Smooth muscle cell (in vitro differentiated cells): Measurements from ENCODE around the gene IL1RAPL2. TPM values are rescaled to one million over a fixed set of nuclear protein-coding genes. Genes with fewer than 3 reads are reported as not detected.

Experiments used
- DNase-seq: peaks from one replicate; lab custom pipeline; 2025; ENCODE audit not compliant: unreplicated experiment; lab: John Stamatoyannopoulos, UW
- H2AFZ ChIP-seq: fragments of 200-600 bp; sonication (generic); 2 replicates; pipeline ENCODE4 v1.6.0; 2016; ENCODE audit warnings: antibody characterized with exemption, low read depth, mild to moderate bottlenecking
- H3F3A ChIP-seq: fragments of 200-600 bp; sonication (generic); 2 replicates; pipeline ENCODE4 v1.6.0; 2017; ENCODE audit warnings: antibody characterized with exemption, low read depth
- H3K27ac ChIP-seq: fragments of 200-600 bp; sonication (generic); 2 replicates; pipeline ENCODE4 v1.5.1; 2016; ENCODE audit warnings: low read depth, mild to moderate bottlenecking
- H3K27me3 ChIP-seq: fragments of 200-600 bp; sonication (generic); 2 replicates; pipeline ENCODE4 v1.6.1; 2016; ENCODE audit warnings: low read depth, mild to moderate bottlenecking
- H3K36me3 ChIP-seq: fragments of 200-600 bp; sonication (generic); 2 replicates; pipeline ENCODE4 v1.5.1; 2016; ENCODE audit warnings: low read depth
- H3K4me1 ChIP-seq: fragments of 200-600 bp; sonication (generic); 2 replicates; pipeline ENCODE4 v1.5.1; 2016; ENCODE audit warnings: low read depth
- H3K4me2 ChIP-seq: fragments of 200-600 bp; sonication (generic); 2 replicates; pipeline ENCODE4 v1.6.0; 2016; ENCODE audit warnings: mild to moderate bottlenecking
- H3K4me3 ChIP-seq: fragments of 200-600 bp; sonication (generic); 2 replicates; pipeline ENCODE4 v1.5.1; 2016; ENCODE audit warnings: mild to moderate bottlenecking
- H3K79me2 ChIP-seq: fragments of 200-600 bp; sonication (generic); 2 replicates; pipeline ENCODE4 v1.6.0; 2016; ENCODE audit warnings: low read depth, mild to moderate bottlenecking
- H3K9ac ChIP-seq: fragments of 200-600 bp; sonication (generic); 2 replicates; pipeline ENCODE4 v1.6.0; 2016; ENCODE audit warnings: low read depth
- H3K9me3 ChIP-seq: fragments of 200-600 bp; sonication (generic); replicated peaks from 2 replicates; pipeline ENCODE4 v1.5.1; 2016; ENCODE audit warnings: low read depth
- H4K20me1 ChIP-seq: fragments of 200-600 bp; sonication (generic); 2 replicates; pipeline ENCODE4 v1.6.0; 2016; ENCODE audit warnings: low read depth
- CTCF ChIP-seq: fragments of 200-600 bp; sonication (generic); IDR thresholded peaks from 2 replicates; pipeline ENCODE4 v1.5.1; 2017; ENCODE audit warnings: borderline replicate concordance, mild to moderate bottlenecking, antibody characterized with exemption; ENCODE audit not compliant: insufficient read depth, poor library complexity, severe bottlenecking
- WGBS: methylation state at CpG from one replicate; pipeline ENCODE4 v1.1.7; 2016; ENCODE audit warnings: low lambda C conversion rate; 5-methylcytosine and 5-hydroxymethylcytosine counted together
- polyA plus RNA-seq: library from polyadenylated mRNA; unstranded; fragments of >200 nt; fragmentation: Nextera tagmentation; extraction: Ambion mirVana; gene quantifications from 2 replicates; pipeline ENCODE4 v1.2.1, GENCODE V29; 2016
- total RNA-seq: library from RNA; depleted of rRNA; stranded (reverse); fragments of >200 nt; gene quantifications from 2 replicates; pipeline ENCODE4 v1.2.3, GENCODE V29; 2014

Gene IL1RAPL2
- total and polyA plus RNA-seq, 2 experiments from 2014 or later = not detected

DNA sequence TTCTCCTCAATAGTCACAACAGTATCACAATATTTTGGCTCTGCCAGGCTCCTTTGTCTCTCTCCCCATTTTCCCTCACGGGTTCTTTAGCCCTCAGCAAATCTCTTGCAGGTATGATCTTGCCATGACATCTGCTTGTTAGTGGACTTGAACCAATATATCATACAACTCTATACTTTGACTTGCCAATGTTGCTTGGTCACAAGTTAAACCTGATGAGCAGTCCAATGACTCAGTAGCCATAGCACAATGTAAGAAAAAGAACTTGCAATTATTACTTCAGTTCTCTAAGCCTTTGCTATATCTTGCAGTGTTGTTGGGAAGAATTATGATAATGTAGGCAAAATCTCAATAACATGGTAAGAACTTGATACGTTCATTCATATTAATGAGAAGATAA, 1081.8 kb downstream of the IL1RAPL2 start:
- Histone ChIP-seq H3K9me3 (no peaks in the 10 kb centered on the region), H2AFZ (no peak overlapping the region), H3K79me2 (no peaks in the 10 kb centered on the region), H3K36me3 (no peaks in the 10 kb centered on the region), H3K9ac (no peak overlapping the region), H3K4me2 (no peak overlapping the region), H4K20me1 (no peaks in the 10 kb centered on the region), H3F3A (no peaks in the 10 kb centered on the region), H3K27ac (no peak overlapping the region), H3K4me1 (no peaks in the 10 kb centered on the region), H3K27me3 (no peaks in the 10 kb centered on the region), H3K4me3 (no peak overlapping the region)
- DNase-seq = no peak
- 68% methylated on average over 2 of the region's 2 CpGs for WGBS
- TF ChIP-seq CTCF = no peak

DNA sequence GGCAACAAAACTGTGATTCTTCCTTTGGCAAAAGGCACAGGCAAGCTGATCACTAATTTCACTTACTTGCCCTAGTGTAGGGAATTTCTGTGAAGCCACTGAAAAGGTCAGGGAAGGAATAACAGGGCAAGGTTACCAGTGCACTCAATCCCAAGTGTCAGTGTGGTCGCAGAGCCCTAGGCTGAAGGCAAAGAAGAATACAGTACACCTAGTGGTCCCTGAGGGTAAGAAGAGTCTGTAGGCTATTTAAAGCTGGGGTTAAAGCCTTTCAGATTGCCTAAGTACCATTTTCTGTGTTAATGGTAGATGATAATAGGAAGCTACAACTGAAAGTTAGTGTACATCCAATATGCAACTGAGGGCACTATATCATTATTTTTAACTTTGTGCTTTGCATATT, 1082.7 kb downstream of the IL1RAPL2 start:
- no peak overlapping the region for H3K4me2 ChIP-seq
- no peak for DNase-seq
- no peaks in the 10 kb centered on the region for H4K20me1 ChIP-seq
- no peaks in the 10 kb centered on the region for H3K9me3 ChIP-seq
- no peaks in the 10 kb centered on the region for H3K4me1 ChIP-seq
- no peaks in the 10 kb centered on the region for H3F3A ChIP-seq
- H3K4me3 ChIP-seq = no peak overlapping the region
- no peaks in the 10 kb centered on the region for H3K36me3 ChIP-seq
- no peak overlapping the region for H3K9ac ChIP-seq
- WGBS = 88% methylated on average over 1 of the region's 1 CpG
- no peaks in the 10 kb centered on the region for H3K79me2 ChIP-seq
- H3K27ac ChIP-seq = no peak overlapping the region
- no peaks in the 10 kb centered on the region for H3K27me3 ChIP-seq
- no peak for TF ChIP-seq CTCF
- no peak overlapping the region for H2AFZ ChIP-seq

- no peaks in the 10 kb centered on the region for H3F3A ChIP-seq
- TF ChIP-seq CTCF = no peak
- no peaks in the 10 kb centered on the region for H3K36me3 ChIP-seq
- no peak overlapping the region for H3K4me3 ChIP-seq
- no peak for DNase-seq
- no peak overlapping the region for H3K4me2 ChIP-seq
- WGBS = 52% methylated on average over 1 of the region's 1 CpG
- H3K27ac ChIP-seq = no peak overlapping the region
- no peaks in the 10 kb centered on the region for H4K20me1 ChIP-seq
- H2AFZ ChIP-seq = no peak overlapping the region
- H3K9me3 ChIP-seq = no peaks in the 10 kb centered on the region
- no peaks in the 10 kb centered on the region for H3K27me3 ChIP-seq
- no peaks in the 10 kb centered on the region for H3K4me1 ChIP-seq
- no peaks in the 10 kb centered on the region for H3K79me2 ChIP-seq
- no peak overlapping the region for H3K9ac ChIP-seq
Observed at GRCh38 chrX:105650577-105650976, 1084.6 kb downstream of the IL1RAPL2 start.

DNA sequence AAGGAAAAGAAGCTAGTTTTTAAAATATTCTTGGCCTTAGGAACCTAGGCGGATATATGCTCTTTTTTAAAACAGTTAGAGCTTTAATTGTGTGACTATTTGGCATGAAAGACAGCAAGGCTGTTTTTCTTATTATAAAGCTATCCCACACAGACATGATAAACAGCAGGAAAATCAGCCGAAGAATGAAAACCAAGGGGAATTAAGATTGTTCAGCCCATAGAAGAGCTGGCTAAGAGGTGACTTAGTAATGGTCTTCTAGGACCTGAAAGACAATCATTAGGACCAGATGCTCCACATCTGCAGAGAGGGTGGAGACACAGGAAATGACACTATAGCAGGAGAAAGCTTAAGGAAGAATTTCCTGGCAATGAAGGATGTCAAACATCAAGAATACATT, 1085.0 kb downstream of the IL1RAPL2 start:
- 68% methylated on average over 2 of the region's 2 CpGs for WGBS
- Histone ChIP-seq H3F3A (no peaks in the 10 kb centered on the region), H3K4me3 (no peak overlapping the region), H3K79me2 (no peaks in the 10 kb centered on the region), H3K27me3 (no peaks in the 10 kb centered on the region), H4K20me1 (no peaks in the 10 kb centered on the region), H2AFZ (no peak overlapping the region), H3K9ac (no peak overlapping the region), H3K36me3 (no peaks in the 10 kb centered on the region), H3K9me3 (no peaks in the 10 kb centered on the region), H3K4me1 (no peaks in the 10 kb centered on the region), H3K4me2 (no peak overlapping the region), H3K27ac (no peak overlapping the region)
- no peak for DNase-seq
- TF ChIP-seq CTCF = no peak
